Stimulated activated CD8-positive, alpha-beta memory T cell treated with anti-CD3 and anti-CD28 coated beads, Interleukin-7, amount 100 ng/mL, for 1 hour (primary cell): ENCODE data around the gene VAC14.

ENCODE experiments used
- DNase-seq, 2 donors: peaks; one replicate each; pipeline ENCODE4 v3.0.0-alpha.2; 2020; ENCODE audit warnings: low read depth in 2 of 2

Gene VAC14

DNA sequence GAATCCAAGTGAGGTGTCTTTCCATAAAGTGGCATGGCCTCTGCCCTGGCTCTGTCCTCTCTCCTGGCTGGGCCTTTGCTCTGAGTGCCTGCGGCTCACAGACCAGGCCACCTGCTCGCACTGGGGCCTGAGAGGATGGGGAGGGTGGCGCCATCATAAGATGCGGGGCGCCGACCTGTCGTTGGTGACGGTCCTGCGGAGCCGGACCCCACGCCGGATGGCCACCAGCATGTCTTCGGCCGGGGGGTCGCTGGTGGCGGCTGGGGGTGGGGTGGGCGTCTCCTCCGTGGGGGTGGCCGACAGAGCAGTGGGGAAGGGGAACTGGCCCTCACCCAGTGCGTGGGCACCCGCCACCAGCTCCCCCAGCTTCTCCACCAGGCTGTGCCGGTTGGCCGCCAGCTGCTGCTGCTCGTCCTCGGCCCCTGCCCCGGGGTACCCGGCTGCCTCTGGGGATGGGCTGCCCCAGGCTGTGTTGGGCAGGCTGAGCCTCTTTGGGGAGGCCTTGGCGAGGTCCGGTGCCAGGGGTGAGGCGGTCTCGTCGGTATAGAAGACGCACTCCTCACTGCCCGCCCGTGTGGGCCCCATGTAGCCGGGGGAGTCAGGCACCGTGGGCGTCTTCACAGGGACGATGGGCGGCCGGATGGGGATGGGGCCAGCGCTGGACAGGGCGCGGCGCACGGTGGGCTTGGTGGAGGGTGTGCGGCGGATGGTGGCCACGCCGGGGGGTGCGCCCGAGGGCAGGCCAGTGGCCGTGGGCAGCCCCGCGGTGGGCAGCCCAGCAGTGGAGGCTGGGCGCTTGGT is 137.2 kb downstream of the VAC14 start:
- DNase-seq, result no peak

DNA sequence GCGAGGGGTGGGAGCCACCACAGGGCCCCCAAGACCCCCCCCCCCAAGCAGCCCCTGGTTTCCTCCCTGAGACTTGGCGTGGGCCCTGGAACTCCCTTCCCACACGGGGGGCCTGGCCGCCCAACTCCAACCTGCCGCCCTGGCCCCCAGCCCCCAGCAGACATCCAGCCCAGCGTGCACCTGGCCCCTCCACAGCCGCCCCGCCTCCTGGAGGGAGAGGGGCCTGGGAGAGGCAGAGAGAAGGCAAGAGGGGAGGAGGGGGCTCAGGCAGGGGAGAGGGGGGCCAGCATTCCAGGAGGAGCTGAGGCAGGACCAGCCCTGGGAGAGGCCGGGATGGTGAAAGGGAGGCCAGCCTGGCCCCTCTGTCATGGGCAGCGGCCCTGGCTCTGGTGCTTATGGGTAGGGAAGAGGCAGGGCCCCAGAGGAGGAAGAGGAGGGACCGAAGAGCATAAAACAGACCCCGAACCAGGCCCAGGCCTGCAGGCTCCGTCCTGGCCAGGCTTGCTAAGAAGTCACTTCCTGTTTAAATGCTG is 137.9 kb downstream of the VAC14 start:
- no peak for DNase-seq

DNA sequence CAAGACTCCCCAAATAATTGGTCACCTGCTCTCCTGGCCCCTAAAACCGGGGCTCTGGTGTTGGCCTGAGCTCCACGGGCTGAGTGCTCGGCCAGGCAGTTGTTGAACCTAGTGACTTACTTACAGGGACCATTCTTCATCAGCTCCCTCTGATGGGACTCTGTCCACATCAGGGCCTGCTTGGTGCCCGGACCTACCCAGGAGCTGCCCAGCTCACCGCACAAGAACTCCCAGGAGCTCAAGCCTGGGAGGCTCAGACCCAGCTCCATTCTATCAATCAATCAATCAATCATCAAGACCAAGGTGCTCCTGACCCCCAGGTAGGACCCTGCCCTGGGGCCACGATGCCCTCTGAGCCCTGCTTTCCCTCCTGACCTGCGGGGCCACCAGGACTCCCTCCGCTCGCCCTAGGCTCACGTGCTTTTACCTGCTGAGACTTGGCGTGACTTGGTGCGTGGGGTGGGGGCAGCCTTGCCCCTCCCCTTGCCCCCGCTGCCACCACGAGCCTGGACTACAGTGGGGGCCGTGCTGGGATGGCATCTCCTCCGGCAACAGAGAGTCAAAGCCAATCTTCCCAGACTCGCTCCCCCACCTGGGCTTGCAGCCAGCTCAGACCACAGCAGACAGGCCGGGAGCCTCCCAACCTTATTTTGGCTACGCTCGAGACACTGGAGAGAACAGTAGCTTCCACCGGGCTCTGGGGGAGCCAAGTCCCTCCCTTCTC is 138.9 kb downstream of the VAC14 start:
- DNase-seq, result no peak

DNA sequence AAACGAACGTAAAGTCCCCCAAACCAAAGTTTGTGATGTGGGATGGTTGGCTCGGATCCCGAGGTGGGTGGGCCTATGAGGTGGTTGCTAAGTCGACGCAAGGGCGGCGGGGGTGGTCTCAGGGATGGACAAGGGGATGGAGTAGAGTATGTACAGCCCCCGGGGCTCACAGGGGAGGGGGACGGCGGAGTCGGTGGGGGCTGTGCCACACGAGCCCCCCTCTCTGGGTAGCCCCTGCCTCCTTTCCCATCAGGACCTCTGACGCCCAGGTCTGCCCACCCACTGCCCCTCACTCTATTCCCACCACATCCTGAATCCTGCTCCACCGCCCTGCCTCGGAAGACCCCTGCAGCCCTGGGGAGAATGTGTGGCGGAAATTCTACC is 139.4 kb downstream of the VAC14 start:
- no peak for DNase-seq

DNA sequence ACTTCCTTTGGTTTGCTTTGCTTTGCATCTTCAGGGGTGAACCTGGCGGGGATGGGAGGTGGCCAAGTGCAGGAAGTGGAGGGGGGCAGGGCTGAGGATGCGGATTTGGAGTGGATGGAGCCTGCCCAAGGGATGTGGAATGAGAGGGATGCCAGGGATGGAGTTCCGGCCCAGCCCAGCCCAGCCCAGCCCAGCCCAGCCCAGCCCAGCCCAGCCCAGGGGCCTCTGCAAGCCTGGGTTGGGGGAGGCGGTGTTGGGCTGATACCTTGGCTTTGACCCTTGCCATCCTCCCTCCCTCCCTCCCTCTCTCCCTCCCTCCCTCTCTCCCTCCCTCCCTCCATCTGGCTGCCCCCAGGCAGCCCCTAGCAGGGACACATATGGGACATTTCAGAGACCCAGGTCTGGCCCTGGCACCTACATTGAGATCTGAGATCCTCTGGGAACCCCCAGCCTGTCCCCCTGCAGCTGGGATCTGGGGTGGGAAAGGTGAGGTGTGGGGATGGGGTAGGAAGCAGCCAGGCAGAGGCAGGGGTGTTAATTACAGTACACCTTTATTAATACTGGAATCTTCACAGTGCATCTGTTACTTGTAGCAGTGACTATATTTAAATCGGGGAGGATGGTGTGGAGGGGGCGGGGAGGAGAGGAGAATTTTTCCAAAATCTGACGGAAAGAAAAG is 140.1 kb downstream of the VAC14 start:
- no peak for DNase-seq

DNA sequence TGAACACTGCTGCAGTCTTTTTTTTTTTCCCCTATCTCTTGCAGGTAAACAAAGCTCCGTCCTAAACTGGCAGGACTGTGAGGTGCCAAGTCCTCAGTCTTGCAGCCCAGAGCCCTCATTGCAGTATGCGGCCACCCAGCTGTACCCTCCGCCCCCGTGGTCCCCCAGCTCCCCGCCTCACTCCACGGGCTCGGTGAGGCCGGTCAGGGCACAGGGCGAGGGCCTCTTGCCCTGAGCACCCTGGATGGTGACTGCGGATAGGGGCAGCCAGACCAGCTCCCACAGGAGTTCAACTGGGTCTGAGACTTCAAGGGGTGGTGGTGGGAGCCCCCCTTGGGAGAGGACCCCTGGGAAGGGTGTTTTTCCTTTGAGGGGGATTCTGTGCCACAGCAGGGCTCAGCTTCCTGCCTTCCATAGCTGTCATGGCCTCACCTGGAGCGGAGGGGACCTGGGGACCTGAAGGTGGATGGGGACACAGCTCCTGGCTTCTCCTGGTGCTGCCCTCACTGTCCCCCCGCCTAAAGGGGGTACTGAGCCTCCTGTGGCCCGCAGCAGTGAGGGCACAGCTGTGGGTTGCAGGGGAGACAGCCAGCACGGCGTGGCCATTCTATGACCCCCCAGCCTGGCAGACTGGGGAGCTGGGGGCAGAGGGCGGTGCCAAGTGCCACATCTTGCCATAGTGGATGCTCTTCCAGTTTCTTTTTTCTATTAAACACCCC is 140.8 kb downstream of the VAC14 start:
- no peak for DNase-seq

DNA sequence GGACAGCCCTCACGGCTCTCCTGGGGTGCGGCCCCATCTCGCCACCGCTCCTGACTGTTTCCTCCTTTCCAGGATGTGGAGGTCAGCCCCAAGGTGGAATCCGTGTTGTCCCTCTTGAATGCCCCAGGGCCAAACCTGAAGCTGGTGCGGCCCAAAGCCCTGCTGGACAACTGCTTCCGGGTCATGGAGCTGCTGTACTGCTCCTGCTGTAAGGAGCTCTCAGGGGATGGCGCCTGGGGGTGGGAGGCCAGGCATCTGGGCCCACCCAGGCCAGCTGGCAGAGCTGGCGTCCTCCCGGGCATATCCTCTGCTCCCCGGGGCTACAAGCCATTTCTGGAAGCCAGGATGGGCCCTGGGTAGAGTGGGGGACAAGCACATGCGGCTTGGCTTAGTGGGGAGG is 141.4 kb downstream of the VAC14 start:
- DNase-seq, result no peak

DNA sequence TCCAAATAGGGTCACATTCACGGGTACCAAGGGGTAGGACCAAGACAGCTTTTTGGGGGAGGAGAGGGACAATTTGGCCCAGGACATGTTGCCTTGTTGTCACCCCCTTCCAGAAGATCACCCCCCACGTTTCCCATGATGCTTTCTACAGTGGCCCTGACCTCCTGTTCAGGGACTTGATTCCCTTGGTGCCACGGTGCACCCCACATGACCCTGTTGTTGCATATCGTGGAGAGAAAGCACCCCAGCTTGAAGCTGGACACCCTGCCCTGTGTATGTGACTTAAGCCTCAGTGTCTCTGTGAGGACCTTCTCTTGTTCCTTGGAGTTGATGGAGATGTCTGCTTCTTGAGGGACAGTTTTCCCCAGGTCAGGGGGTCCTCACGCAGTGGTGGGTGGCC is 142.0 kb downstream of the VAC14 start:
- no peak for DNase-seq

DNA sequence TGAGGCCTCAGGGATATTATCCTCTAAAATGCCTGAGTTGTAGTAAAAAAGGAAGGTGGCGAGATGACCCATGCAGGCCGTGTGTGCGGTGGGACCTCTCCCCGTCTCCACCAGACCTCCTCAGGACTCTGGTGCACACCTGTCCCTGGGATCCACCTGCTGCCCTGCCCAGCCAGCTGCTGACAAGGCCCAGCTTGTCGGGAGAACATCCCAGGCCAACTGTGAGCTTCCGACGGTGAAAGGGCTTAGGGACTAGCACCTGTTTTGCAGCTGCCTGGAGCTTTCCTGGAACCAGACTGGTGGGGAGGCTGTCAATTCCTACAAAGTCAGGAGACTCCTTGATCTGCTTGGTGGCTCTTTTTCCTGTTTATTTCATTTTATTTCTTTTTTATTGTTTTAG is 143.0 kb downstream of the VAC14 start:
- DNase-seq, result no peak

DNA sequence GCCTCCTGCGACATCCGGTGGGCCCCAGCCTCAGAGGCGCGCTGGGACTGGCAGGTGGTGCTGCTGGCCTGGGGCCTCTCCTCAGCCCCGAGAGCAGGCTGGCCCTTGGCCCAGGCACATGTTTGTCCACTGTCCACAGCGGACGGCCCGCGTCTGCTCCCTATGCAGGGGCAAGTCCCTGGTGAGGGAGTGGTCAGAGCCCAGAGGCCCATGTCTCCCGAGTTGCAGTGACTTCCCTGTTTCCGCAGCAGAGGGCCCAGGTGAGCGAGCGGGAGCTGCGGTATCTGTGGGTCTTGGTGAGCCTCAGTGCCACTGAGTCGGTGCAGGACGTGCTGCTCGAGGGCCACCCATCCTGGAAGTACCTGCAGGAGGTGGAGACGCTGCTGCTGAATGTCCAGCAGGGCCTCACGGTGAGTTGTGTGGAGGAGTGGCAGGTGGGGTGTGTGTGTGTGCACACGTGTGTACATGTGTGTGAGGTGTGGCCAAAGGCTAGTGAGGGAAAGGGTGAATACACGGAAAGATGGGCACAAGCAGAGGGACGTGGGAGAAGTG is 144.2 kb downstream of the VAC14 start:
- no peak for DNase-seq

DNA sequence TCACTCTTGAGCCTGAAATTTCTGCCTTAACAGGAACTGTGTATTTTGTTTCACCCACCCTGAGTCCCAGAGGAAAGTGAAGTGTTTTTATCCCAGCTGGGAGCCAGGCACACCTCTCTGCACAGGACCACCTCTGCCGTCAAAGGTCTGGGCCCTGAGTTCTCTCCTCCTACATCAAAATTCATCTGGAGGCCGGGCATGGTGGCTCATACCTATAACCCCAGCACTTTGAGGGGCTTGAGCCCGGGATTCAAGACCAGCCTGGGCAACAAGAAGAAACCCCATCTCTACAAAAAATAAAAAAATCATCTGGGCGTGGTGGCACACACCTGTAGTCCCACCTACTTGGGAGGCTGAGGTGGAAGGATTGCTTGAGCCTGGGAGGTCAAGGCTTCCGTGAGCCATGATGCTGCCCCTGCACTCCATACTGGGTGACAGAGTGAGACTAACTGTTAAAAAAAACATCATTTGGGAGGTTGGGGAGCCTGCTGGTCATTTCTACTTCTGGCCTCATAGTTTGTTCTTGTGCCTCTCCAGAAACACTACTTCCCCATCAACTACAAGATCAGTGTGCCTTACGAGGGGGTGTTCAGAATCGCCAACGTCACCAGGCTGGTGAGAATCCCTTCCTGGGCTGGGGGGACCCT is 144.8 kb downstream of the VAC14 start:
- no peak for DNase-seq

DNA sequence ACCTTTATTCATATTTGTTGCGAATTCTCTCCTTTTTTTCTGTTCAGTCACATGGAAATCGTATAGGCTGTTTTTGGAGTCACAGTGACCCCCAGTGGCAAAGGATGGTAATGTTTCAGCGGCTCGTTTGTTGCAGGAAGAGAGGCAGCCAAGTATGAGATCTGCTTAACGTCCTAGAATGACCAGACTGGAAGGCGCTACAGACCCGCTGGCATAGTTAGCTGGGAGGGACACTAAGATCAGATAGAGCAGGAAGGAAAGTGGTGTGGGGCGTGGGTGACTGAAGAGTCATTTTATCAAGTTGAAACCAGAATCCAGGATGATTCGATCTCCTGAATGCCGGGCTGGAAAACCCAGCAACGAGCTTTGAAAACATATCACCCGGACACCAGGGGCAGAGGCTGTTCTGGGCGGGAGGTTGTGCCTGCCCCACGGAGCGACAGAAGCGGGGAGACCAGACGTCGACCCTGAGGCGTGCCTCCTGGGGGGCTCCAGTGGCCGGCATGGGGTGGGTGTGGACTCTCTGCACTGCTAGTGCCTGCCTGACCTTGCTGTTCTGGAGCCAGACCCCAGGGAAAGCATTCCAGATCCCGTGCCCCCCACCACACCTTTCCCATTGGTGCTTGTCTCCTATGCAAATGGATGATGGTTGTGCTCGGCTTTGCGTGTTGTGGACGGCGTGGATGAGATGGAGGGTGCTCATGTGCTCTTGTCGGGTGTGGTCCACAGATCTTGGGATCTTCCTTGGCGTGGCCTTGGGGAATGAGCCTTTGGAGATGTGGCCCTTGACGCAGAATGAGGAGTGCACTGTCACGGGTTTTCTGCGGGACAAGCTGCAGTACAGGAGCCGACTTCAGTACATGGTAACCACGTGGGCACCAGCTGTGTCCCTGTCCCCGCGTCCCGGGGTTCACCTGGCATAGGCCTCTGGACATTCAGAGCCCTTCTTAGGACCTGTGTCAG is 146.9 kb downstream of the VAC14 start:
- peak; percentile 61 to 64 for DNase-seq

DNA sequence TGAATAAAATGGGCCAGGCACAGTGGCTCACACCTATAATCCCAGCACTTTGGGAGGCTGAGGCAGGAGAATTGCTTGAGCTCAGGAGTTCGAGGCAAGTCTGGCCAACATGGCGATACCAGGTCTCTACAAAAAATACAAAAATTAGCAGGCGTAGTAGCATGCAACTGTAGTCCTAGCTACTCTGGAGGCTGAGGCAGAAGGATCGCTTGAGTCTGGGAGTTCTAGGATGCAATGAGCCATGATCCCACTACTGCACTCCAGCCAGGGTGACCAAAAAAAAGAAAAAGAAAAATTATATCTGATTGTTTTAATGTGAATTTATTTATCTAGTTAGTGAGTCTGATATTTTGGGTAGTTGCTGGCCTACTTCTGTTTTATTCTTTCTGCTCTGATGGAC is 147.6 kb downstream of the VAC14 start:
- no peak for DNase-seq

DNA sequence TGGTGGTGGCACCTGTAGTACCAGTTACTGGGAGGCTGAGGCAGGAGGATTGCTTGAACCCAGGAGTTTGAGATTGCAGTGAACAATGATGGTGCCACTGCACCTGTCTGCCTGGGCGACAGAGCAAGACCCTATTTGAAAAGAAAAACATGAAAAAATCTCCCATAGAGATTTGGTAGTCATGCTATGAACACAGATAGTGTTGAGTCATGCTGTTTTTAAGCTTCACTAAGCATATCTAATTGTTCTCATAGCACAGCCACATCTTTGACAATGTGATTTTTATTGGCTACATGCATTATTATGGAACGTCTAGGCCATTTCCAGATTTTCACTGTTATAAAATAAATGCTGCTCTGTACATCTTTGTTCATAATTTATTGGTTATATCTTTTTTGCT is 148.6 kb downstream of the VAC14 start:
- DNase-seq, result no peak

DNA sequence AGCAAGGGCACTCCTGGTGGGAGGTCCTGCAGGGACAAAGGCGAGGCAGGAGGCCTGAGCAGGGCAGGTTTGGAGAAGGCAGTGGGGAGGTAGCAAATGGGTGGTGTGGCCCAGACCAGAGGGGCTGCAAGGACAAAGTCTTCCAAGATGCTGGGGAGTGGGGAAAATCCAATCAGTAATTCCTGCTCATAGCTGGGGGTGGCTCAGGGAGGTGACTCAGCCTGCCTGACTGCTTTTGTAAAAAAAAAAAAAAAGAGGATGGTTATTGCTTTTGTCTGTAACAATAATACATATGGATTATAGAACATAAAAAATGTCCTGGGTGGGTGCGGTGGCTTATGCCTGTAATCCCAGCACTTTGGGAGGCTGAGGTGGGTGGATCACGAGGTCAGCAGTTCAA is 149.4 kb downstream of the VAC14 start:
- no peak for DNase-seq

DNA sequence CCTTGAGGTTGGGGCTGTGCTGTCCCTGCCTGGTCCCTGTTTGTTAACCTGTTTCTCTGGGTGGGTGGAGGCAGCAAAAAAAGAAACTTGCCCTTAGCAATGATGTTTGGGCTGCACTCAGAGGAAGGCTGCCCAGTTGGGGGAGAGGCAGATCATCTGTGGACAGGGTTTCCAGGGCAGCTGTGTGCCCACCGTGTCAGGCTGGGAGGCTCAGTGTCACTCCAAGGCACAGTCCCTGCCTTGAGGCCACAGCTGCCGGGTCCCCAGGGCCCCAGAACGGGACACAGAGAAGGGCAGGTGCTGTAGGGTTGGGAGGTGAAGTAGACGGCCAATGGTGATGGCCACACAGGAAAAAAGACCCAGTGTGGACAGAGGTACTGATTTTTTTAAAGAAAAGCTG is 150.7 kb downstream of the VAC14 start:
- no peak for DNase-seq

DNA sequence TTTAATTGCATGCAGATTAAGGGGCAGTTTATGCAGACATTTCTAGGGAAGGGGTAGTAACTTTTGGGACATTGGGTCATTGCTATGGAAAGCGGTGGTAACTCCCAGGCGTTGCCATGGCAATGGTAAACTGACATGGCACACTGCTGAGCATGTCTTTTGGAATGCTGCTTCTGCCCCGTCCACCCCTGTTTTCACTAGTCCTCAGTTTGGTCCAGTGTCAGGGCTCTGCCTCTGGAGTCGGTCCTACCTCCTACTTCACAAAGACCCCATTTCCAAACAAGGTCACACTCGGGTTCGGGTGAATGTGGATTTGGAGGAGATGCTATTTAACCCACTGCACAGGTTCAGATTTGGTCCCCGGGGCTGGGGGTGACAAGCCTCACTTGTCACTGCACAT is 151.7 kb downstream of the VAC14 start:
- no peak for DNase-seq

DNA sequence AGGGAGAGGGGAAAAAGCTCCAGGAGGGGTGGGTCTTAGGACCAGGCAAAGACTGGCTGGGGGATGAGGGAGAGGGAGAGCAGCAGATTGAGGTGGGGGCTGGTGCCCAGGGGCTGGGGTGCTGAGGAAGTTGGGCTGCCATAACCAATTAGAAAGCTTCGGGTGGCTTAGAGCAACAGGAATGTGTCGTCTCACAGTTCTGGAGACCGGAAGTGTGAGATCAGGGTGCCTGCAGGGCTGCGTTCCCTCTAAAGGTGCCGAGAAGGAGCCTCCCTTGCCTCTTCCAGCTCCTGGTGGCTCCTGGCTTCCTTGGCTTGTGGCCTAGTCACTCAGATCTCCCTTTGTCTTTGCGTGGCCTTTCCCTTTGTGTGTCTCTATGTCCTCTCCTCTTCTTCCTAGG is 152.4 kb downstream of the VAC14 start:
- no peak for DNase-seq

DNA sequence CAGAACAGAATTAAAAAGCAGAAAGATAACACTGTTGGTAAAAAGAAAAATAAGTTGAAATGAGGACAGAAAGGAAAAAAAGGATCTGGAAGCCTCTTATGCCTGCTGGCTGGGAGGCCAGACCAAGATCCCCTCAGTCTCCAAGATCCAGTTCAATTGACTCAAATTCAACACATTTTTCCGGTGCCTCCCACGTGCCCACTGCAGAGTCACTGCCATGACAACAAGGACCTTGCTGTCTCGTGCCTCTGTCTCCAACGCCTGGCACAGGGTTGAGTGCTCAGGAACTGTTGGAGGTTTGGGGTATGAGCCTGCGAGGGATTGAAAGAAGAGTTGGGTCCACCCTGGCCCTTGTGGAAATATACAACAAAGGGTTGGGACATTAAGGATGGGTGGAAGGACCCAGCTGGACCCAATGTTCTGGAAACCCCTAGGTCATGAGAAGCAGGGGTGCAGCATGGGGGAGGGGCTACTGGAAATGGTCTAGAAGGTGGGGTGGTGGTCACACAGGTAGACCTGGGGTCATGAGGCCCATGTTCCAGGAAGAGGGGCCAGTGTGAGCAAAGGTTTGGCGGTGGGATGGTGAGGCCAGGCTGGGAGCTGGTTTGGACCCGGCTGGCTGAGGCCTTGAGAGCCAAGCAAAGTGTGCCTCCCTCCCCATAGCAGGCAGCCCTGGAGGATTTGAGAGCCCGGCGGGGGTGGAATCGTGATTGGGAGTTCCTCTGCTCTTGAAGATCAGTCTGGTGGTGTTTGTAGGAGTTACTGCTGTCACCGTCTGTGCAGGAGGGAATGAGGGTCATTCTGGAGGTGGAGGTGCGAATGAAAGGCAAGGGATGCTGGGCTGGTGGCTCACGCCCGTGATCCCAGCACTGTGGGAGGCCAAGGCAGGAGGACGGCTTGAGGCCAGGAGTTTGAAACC is 153.3 kb downstream of the VAC14 start:
- no peak for DNase-seq
